CD4-positive, alpha-beta T cell treated with Interleukin-4 for 4 hours (primary cell): ENCODE measurements around the gene MAT2B.
A peak's percentile ranks its signal among the peaks of the same experiment; 100 is the strongest.

Experiments used
- DNase-seq: peaks from one replicate; pipeline ENCODE4 v3.0.0-alpha.2; 2020

The MAT2B gene

GRCh38 chr5:163505368-163506094, at the start of gene MAT2B:
Gene MAT2B, plus strand, starts transcription at chr5:163505619. Its CDS starts 68 bp downstream, at chr5:163505687.
- DNase-seq: peak; percentile 96

GRCh38 chr5:163456029-163456589, 49.3 kb upstream of the MAT2B start:
- no peak for DNase-seq

- no peak for DNase-seq
Observed at GRCh38 chr5:163456840-163457239, 48.6 kb upstream of the MAT2B start.

- no peak for DNase-seq
Observed at GRCh38 chr5:163458778-163459385, 46.5 kb upstream of the MAT2B start.

GRCh38 chr5:163459462-163459818, 46.0 kb upstream of the MAT2B start:
- no peak for DNase-seq

- DNase-seq: peak; percentile 98
Observed at GRCh38 chr5:163459819-163460561, 45.4 kb upstream of the MAT2B start, which contains the start of gene NUDCD2. Gene NUDCD2, minus strand, starts transcription at chr5:163460102. Its CDS starts 52 bp downstream, at chr5:163460050.

- no peak for DNase-seq
Observed at GRCh38 chr5:163460562-163461171, 44.8 kb upstream of the MAT2B start, which contains the start of gene HMMR. Gene HMMR, plus strand, starts transcription at chr5:163460632. Its CDS starts 61 bp downstream, at chr5:163460693.

GRCh38 chr5:163463063-163463435, 42.4 kb upstream of the MAT2B start:
- no peak for DNase-seq

GRCh38 chr5:163467682-163468081, 37.7 kb upstream of the MAT2B start:
- no peak for DNase-seq

GRCh38 chr5:163473635-163474243, 31.7 kb upstream of the MAT2B start:
- peak; percentile 38 for DNase-seq

GRCh38 chr5:163475411-163475810, 30.0 kb upstream of the MAT2B start:
- no peak for DNase-seq

GRCh38 chr5:163478126-163478981, 27.1 kb upstream of the MAT2B start:
- no peak for DNase-seq

- no peak for DNase-seq
Observed at GRCh38 chr5:163478982-163479271, 26.5 kb upstream of the MAT2B start.

GRCh38 chr5:163489055-163489744, 16.2 kb upstream of the MAT2B start:
- DNase-seq: peak; percentile 28

- DNase-seq: no peak
Observed at GRCh38 chr5:163489745-163490075, 15.7 kb upstream of the MAT2B start.

- DNase-seq: no peak
Observed at GRCh38 chr5:163496286-163496685, 9.1 kb upstream of the MAT2B start.

GRCh38 chr5:163497315-163497714, 8.1 kb upstream of the MAT2B start:
- DNase-seq: no peak

- no peak for DNase-seq
Observed at GRCh38 chr5:163498886-163499285, 6.5 kb upstream of the MAT2B start.

GRCh38 chr5:163502521-163502920, 2.9 kb upstream of the MAT2B start:
- DNase-seq: no peak

GRCh38 chr5:163503106-163504078, 2.0 kb upstream of the MAT2B start:
- DNase-seq: peak; percentile 60
